BJ (cell line): ENCODE results near the gene POLR2L. TPM values are rescaled to one million over a fixed set of nuclear protein-coding genes. Genes with fewer than 3 reads are reported as not detected.

Source experiments
- CTCF ChIA-PET: fragments of 350-600 bp; formaldehyde crosslinking; extraction: SDS; loops from one replicate; lab custom pipeline; 2021; ENCODE audit warnings: antibody characterized with exemption, inconsistent platforms; lab: Yijun Ruan, JAX
- POLR2A ChIA-PET: fragments of 300-600 bp; sonication (Branson Sonifier 250); formaldehyde crosslinking; extraction: SDS; loops from one replicate; lab custom pipeline; 2021; ENCODE audit warnings: antibody characterized with exemption; lab: Charles Lee
- DNase-seq: peaks from one replicate; pipeline ENCODE4 v3.0.0-alpha.2; 2011; ENCODE audit warnings: low read depth
- H3K27me3 ChIP-seq: 2 replicates; pipeline ENCODE4 v1.6.0; 2011; ENCODE audit warnings: low read length; ENCODE audit not compliant: control insufficient read depth, insufficient read depth
- H3K36me3 ChIP-seq: 2 replicates; pipeline ENCODE4 v1.5.1; 2011; ENCODE audit warnings: low read length; ENCODE audit not compliant: control insufficient read depth, insufficient read depth
- H3K4me3 ChIP-seq: 2 replicates; pipeline ENCODE4 v1.5.1; 2011; ENCODE audit warnings: low read depth, mild to moderate bottlenecking, control low read depth, low read length
- CTCF ChIP-seq: IDR thresholded peaks from 2 replicates; pipeline ENCODE4 v1.5.1; 2011; ENCODE audit warnings: low read depth, mild to moderate bottlenecking, control low read depth, inconsistent platforms, low read length, moderate library complexity; ENCODE audit not compliant: insufficient read depth
- polyA plus RNA-seq: library from polyadenylated mRNA; depleted of rRNA; stranded (reverse); fragments of >200 nt; gene quantifications from 2 replicates; pipeline ENCODE4 v1.2.3, GENCODE V29; 2011

The POLR2L gene
- polyA plus RNA-seq, 1 experiment, result 734 TPM

- no peak overlapping the region for H3K4me3 ChIP-seq
- TF ChIP-seq CTCF, result no peak
- no peak for DNase-seq
- CTCF ChIA-PET, result no interaction called here
- POLR2A ChIA-PET, result no interaction called here
- peaks cover 9% of the 10 kb centered on the region for H3K36me3 ChIP-seq
- no peaks in the 10 kb centered on the region for H3K27me3 ChIP-seq
Observed at GRCh38 chr11:852762-853161, 10.4 kb upstream of the POLR2L start.

GRCh38 chr11:850775-851763 is 8.7 kb upstream of the POLR2L start:
- no peaks in the 10 kb centered on the region for H3K27me3 ChIP-seq
- POLR2A ChIA-PET, result no interaction called here
- no peak overlapping the region for H3K4me3 ChIP-seq
- CTCF ChIA-PET, result no interaction called here
- no peak for DNase-seq
- TF ChIP-seq CTCF, result peak; percentile 18; the same call in 1 of the 2 replicates
- H3K36me3 ChIP-seq, result peaks cover 9% of the 10 kb centered on the region

GRCh38 chr11:849951-850774 is 7.8 kb upstream of the POLR2L start:
- Histone ChIP-seq H3K4me3 (peak overlapping the region; percentile 15), H3K27me3 (no peaks in the 10 kb centered on the region), H3K36me3 (peaks cover 6% of the 10 kb centered on the region)
- no peak for TF ChIP-seq CTCF
- POLR2A ChIA-PET, result no interaction called here
- no peak for DNase-seq
- CTCF ChIA-PET, result interaction anchor here (0.6 to 1.8 kb wide), 4 partner anchors 10 to 101 kb away, joined by 3 to 7 read pairs (median 4); no protein-coding TSS in a partner anchor

- Histone ChIP-seq H3K36me3 (peaks cover 6% of the 10 kb centered on the region), H3K27me3 (no peaks in the 10 kb centered on the region), H3K4me3 (peak overlapping the region; percentile 42)
- no peak for DNase-seq
- POLR2A ChIA-PET, result no interaction called here
- CTCF ChIA-PET, result interaction anchor here (0.5 to 4.4 kb wide), 14 partner anchors 8 to 237 kb away, joined by 3 to 20 read pairs (median 4); partner anchors contain the start of gene PNPLA2
- no peak for TF ChIP-seq CTCF
Observed at GRCh38 chr11:849104-849824, 6.9 kb upstream of the POLR2L start.
